NB4 (cell line): ENCODE measurements around the gene C16orf82.

Experiments used
- DNase-seq: peaks from one replicate; pipeline ENCODE4 v3.0.0; 2010; ENCODE audit warnings: low read depth
- H3K4me3 ChIP-seq: one replicate; pipeline ENCODE4 v1.5.1; 2011; ENCODE audit warnings: mild to moderate bottlenecking, low read depth, low read length, moderate library complexity
- CTCF ChIP-seq: IDR thresholded peaks from one replicate; pipeline ENCODE4 v1.5.1; 2012; ENCODE audit warnings: low read depth, low read length
- MAX ChIP-seq: IDR thresholded peaks from 2 replicates; pipeline ENCODE4 v1.6.1; 2011; ENCODE audit warnings: low read depth, low read length
- MYC ChIP-seq: IDR thresholded peaks from 2 replicates; pipeline ENCODE4 v1.6.1; 2011; ENCODE audit warnings: low read depth, low read length
- POLR2A ChIP-seq: IDR thresholded peaks from 2 replicates; pipeline ENCODE4 v1.6.1; 2011; ENCODE audit warnings: mild to moderate bottlenecking; ENCODE audit not compliant: insufficient read length; ENCODE audit errors: extremely low read depth

Gene C16orf82

GRCh38 chr16:27088216-27088615 is 21.5 kb downstream of the C16orf82 start:
- TF ChIP-seq POLR2A (no peak), CTCF (no peak), MAX (no peak), MYC (no peak)
- no peak overlapping the region for H3K4me3 ChIP-seq
- DNase-seq, result no peak

GRCh38 chr16:27096375-27096774 is 29.6 kb downstream of the C16orf82 start:
- TF ChIP-seq POLR2A (no peak), MYC (no peak), CTCF (no peak), MAX (no peak)
- no peak overlapping the region for H3K4me3 ChIP-seq
- DNase-seq, result no peak

GRCh38 chr16:27097800-27098230 is 31.1 kb downstream of the C16orf82 start:
- no peak for TF ChIP-seq MAX
- no peak for TF ChIP-seq POLR2A
- no peak for TF ChIP-seq CTCF
- no peak for TF ChIP-seq MYC
- no peak overlapping the region for H3K4me3 ChIP-seq
- DNase-seq, result no peak

GRCh38 chr16:27098366-27099049 is 31.8 kb downstream of the C16orf82 start:
- no peak overlapping the region for H3K4me3 ChIP-seq
- DNase-seq, result no peak
- TF ChIP-seq POLR2A (no peak), CTCF (no peak), MAX (no peak), MYC (no peak)

- no peak for DNase-seq
- TF ChIP-seq POLR2A (no peak), MYC (no peak), MAX (no peak), CTCF (no peak)
- no peak overlapping the region for H3K4me3 ChIP-seq
Measured at GRCh38 chr16:27102701-27103575, 36.2 kb downstream of the C16orf82 start.
